Measurements from ENCODE around the gene PELI2. TPM values are rescaled to one million over a fixed set of nuclear protein-coding genes. Genes with fewer than 3 reads are reported as not detected.

PELI2 gene
- total RNA-seq, 2 donors from 2014 or later, result 22.2 to 28.3 TPM

- Histone ChIP-seq H3K4me1 (ENCODE audit: control insufficient read depth in 1 of 2, low read depth in 2 of 2) (no peaks in the 10 kb centered on the region), H3K27me3 (replicated peaks; ENCODE audit: insufficient read depth) (no peaks in the 10 kb centered on the region), H3K36me3 (peaks cover 12% of the 10 kb centered on the region), H3K27ac (no peak overlapping the region), H3K9me3 (no peaks in the 10 kb centered on the region), H3K4me3 (no peak overlapping the region)
- DNase-seq (ENCODE audit: low spot score) (no peak), ATAC-seq (ENCODE audit: insufficient number of reproducible peaks, low FRiP score, low read depth) (no peak)
- no peak for TF ChIP-seq CTCF (IDR thresholded peaks at IDR 0.05)
Measured at GRCh38 chr14:56292970-56293369, 174.8 kb downstream of the PELI2 start.

- no peaks in the 10 kb centered on the region for H3K9me3 ChIP-seq
- H3K4me1 ChIP-seq (ENCODE audit: control insufficient read depth in 1 of 2, low read depth in 2 of 2), result no peaks in the 10 kb centered on the region
- no peak for TF ChIP-seq CTCF (IDR thresholded peaks at IDR 0.05)
- no peak for DNase-seq (ENCODE audit: low spot score)
- no peaks in the 10 kb centered on the region for H3K27me3 ChIP-seq (replicated peaks; ENCODE audit: insufficient read depth)
- H3K36me3 ChIP-seq, result peaks cover 12% of the 10 kb centered on the region
- H3K27ac ChIP-seq, result no peak overlapping the region
- no peak for ATAC-seq (ENCODE audit: insufficient number of reproducible peaks, low FRiP score, low read depth)
- H3K4me3 ChIP-seq, result no peak overlapping the region
Measured at GRCh38 chr14:56293506-56293905, 175.3 kb downstream of the PELI2 start.

- Histone ChIP-seq H3K4me3 (no peak overlapping the region), H3K27me3 (replicated peaks; ENCODE audit: insufficient read depth) (no peaks in the 10 kb centered on the region), H3K36me3 (peaks cover 12% of the 10 kb centered on the region), H3K4me1 (ENCODE audit: control insufficient read depth in 1 of 2, low read depth in 2 of 2) (no peaks in the 10 kb centered on the region), H3K27ac (no peak overlapping the region), H3K9me3 (no peaks in the 10 kb centered on the region)
- TF ChIP-seq CTCF (IDR thresholded peaks at IDR 0.05), result no peak
- DNase-seq (ENCODE audit: low spot score), result no peak
- ATAC-seq (ENCODE audit: insufficient number of reproducible peaks, low FRiP score, low read depth), result no peak
Measured at GRCh38 chr14:56294128-56294527, 175.9 kb downstream of the PELI2 start.

GRCh38 chr14:56295743-56296142 lies 177.5 kb downstream of the PELI2 start:
- H3K9me3 ChIP-seq, result no peaks in the 10 kb centered on the region
- H3K4me3 ChIP-seq, result no peak overlapping the region
- no peaks in the 10 kb centered on the region for H3K27me3 ChIP-seq (replicated peaks; ENCODE audit: insufficient read depth)
- TF ChIP-seq CTCF (IDR thresholded peaks at IDR 0.05), result no peak
- no peaks in the 10 kb centered on the region for H3K4me1 ChIP-seq (ENCODE audit: control insufficient read depth in 1 of 2, low read depth in 2 of 2)
- H3K27ac ChIP-seq, result no peak overlapping the region
- H3K36me3 ChIP-seq, result no peaks in the 10 kb centered on the region
- ATAC-seq (ENCODE audit: insufficient number of reproducible peaks, low FRiP score, low read depth) (no peak), DNase-seq (ENCODE audit: low spot score) (no peak)

- no peaks in the 10 kb centered on the region for H3K9me3 ChIP-seq
- H3K27ac ChIP-seq, result no peak overlapping the region
- no peak for ATAC-seq (ENCODE audit: insufficient number of reproducible peaks, low FRiP score, low read depth)
- H3K36me3 ChIP-seq, result no peaks in the 10 kb centered on the region
- no peak for TF ChIP-seq CTCF (IDR thresholded peaks at IDR 0.05)
- H3K27me3 ChIP-seq (replicated peaks; ENCODE audit: insufficient read depth), result no peaks in the 10 kb centered on the region
- no peaks in the 10 kb centered on the region for H3K4me1 ChIP-seq (ENCODE audit: control insufficient read depth in 1 of 2, low read depth in 2 of 2)
- no peak overlapping the region for H3K4me3 ChIP-seq
- DNase-seq (ENCODE audit: low spot score), result no peak
Measured at GRCh38 chr14:56297449-56297848, 179.2 kb downstream of the PELI2 start.

Measured in thoracic aorta (tissue), 2 donors.